ENCODE measurements around the gene LTBP3. TPM values are rescaled to one million over a fixed set of nuclear protein-coding genes. Genes with fewer than 3 reads are reported as not detected.

LTBP3 gene
- total RNA-seq, 2 experiments from 2014 or later = 35.5 to 36.3 TPM

DNA sequence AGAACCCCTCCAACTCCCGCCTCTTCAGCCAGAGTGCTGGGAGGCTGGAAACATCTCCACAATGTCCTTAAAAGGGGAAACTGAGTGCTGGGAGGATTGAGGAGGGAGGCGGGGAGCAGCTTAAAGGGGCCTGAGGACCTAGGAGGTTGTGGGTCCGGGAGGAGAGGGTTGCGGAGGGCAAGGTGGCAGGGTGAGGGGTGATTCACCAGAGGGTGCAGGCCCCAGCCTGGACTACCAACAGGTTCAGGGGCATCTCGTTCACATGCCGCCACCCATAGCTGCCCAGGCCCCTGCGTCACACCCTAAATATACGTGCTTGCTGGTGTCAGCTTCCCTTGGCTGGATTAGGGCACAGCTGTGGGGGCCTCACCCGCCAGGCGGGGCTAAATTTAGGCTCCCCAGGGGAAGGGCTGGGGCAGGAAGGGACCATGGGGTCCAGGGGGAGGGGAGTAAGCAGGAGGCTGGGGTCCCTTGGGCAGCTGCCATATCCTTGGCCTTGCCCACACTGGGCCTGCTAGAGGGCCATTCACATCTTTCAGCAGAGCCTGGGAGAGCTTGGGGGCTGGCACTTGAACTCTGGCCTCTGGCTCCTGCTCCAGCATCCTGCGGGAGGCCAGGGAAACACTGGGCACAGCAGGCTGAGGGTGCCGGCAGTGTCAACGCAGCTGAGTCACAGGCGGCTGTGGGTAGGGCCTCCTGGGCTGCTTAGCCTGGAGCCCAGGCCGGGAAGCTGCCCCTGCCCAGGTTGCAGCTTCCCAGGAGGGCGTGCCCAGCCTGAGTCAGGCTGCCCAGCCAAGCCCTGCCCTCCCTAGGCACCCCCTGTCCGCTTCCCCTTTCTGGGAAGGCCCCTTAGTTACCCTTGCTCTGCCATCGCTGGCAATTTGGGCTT is 19.0 kb upstream of the LTBP3 start:
- ChIA-PET CTCF (interaction anchor here (0.7 to 6.9 kb wide), 6 partner anchors 11 to 49 kb away, joined by 3 to 81 read pairs (median 11); partner anchors contain the start of genes MAP3K11 and PCNX3), POLR2A (interaction anchor here (0.5 to 4.0 kb wide), 7 partner anchors 10 to 281 kb away, joined by 3 to 46 read pairs (median 3); partner anchors contain the start of gene PCNX3)

- POLR2A ChIA-PET = interaction anchor here (0.6 to 4.0 kb wide), 9 partner anchors 7 to 81 kb away, joined by 3 to 46 read pairs (median 3); partner anchors contain the start of gene PCNX3
- CTCF ChIA-PET = interaction anchor here (0.7 to 6.9 kb wide), 7 partner anchors 12 to 49 kb away, joined by 3 to 81 read pairs (median 8); partner anchors contain the start of genes MAP3K11 and PCNX3
Observed at GRCh38 chr11:65576232-65576866, 18.2 kb upstream of the LTBP3 start.

DNA sequence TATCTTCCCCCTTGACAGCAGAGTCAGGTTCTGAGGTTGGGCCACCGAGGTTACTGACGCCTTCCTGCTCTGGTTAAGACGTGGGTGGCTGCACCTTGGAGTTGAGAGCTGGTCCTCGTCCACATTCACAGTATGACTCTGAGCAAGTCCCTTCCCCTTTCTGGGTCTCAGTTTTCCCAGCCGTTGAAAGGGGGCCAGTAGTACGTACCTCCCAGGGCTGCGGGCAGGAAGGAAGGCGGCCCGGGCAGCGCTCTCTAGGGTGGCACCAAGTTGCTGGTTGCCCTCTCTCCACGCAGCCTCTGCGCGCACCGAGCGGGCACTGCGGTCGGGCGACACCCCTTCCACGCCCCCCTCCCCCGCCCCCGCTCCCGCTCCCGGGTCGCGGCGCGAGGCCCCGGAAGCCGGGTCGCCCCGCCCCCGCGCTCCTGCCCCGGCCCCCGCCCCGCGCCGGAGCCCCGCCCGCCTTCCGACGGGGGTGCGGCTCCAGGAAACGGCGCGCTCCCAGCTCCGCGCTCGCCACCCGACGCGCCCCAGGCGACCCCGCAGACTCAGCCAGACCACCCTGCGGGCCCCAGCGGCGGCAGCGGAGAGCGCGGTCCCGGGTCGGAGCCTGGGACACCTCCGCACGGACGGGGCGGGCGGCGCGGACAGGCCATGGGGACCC is 17.5 kb upstream of the LTBP3 start, which contains the start of gene EHBP1L1:
Gene EHBP1L1 (plus strand): TSS at position 486 of the 664 bp plus-strand sequence. CDS start 250 bp downstream, outside the sequence.
- ChIA-PET POLR2A (interaction anchor here (0.6 to 4.0 kb wide), 11 partner anchors 8 to 80 kb away, joined by 3 to 46 read pairs (median 3); partner anchors contain the start of gene PCNX3), CTCF (interaction anchor here (0.5 to 6.9 kb wide), 8 partner anchors 13 to 1638 kb away, joined by 3 to 81 read pairs (median 6); partner anchors contain the start of genes MAP3K11 and PCNX3)

DNA sequence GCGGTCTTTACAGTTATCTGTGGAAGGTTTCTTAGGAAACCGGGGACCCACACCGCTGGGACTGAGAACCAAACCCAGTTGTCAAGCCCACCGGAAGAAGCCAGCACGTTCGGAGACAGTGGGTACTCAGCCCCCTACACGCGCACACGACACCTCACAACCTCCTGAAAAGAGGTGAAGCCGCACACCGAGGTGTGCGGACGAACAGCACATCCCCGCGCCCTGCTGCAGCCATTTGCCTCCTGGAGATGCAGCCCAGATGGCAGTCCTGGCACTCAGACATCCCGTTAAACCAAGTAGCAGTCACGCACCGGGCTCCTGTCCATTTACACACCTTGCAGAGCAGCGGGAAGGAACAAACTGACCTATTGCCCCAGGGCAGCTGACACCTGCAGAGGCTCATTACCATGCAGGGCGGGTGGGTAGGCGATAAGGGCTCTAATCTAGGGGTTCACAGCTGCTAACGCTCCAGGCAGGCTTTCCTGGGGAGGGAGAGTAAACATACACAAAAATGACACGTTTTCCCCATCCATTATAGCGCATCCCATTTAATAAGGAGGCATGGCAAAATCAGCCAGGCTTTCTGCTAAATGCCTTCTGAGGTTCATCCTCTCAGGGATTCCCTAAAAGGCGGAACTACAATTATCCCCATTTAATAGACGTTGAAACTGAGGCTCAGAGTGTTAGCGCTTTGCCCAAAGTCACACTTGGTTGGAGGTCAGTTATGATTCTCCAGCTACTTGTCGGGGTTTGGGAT is 16.8 kb upstream of the LTBP3 start:
- ChIA-PET POLR2A (interaction anchor here (0.7 to 4.0 kb wide), 8 partner anchors 9 to 40 kb away, joined by 3 to 46 read pairs (median 4); partner anchors contain the start of gene PCNX3), CTCF (interaction anchor here (0.8 to 6.9 kb wide), 5 partner anchors 13 to 73 kb away, joined by 3 to 81 read pairs (median 14); partner anchors contain the start of genes MAP3K11 and PCNX3)

GRCh38 chr11:65574109-65574810 is 16.1 kb upstream of the LTBP3 start:
- POLR2A ChIA-PET = interaction anchor here (1.1 kb wide), 1 partner anchor 19 kb away, joined by 3 read pairs; no protein-coding TSS in a partner anchor
- CTCF ChIA-PET = interaction anchor here (0.8 to 6.9 kb wide), 10 partner anchors 10 to 43 kb away, joined by 3 to 81 read pairs (median 6); partner anchors contain the start of gene KCNK7

GRCh38 chr11:65573391-65574079 is 15.4 kb upstream of the LTBP3 start:
- CTCF ChIA-PET = interaction anchor here (0.5 to 4.6 kb wide), 16 partner anchors 9 to 102 kb away, joined by 3 to 56 read pairs (median 4); partner anchors contain the start of genes KCNK7 and PCNX3

GRCh38 chr11:65572356-65573051 is 14.3 kb upstream of the LTBP3 start, which contains the start of gene FAM89B:
FAM89B (plus strand) TSS chr11:65572538; CDS start chr11:65572670, 132 bp downstream.
- CTCF ChIA-PET = interaction anchor here (1.0 to 4.6 kb wide), 15 partner anchors 8 to 42 kb away, joined by 3 to 56 read pairs (median 5); partner anchors contain the start of genes KCNK7 and PCNX3
- POLR2A ChIA-PET = interaction anchor here (0.5 to 2.8 kb wide), 14 partner anchors 16 to 316 kb away, joined by 3 to 14 read pairs (median 4); partner anchors contain the start of genes FIBP, MALAT1, MAP3K11 and MUS81

More at GRCh38 chr11:65573391-65574079, 15.4 kb upstream of the LTBP3 start:
- POLR2A ChIA-PET = interaction anchor here (0.6 to 2.8 kb wide), 8 partner anchors 15 to 286 kb away, joined by 3 to 14 read pairs (median 6); partner anchors contain the start of genes MAP3K11 and MUS81

GRCh38 chr11:65571940-65572339 is 13.8 kb upstream of the LTBP3 start:
- CTCF ChIA-PET = interaction anchor here (0.8 to 4.6 kb wide), 10 partner anchors 9 to 43 kb away, joined by 3 to 56 read pairs (median 7); partner anchors contain the start of gene KCNK7
- POLR2A ChIA-PET = interaction anchor here (0.5 to 2.8 kb wide), 7 partner anchors 15 to 316 kb away, joined by 3 to 14 read pairs (median 3); partner anchors contain the start of genes FIBP and MUS81

DNA sequence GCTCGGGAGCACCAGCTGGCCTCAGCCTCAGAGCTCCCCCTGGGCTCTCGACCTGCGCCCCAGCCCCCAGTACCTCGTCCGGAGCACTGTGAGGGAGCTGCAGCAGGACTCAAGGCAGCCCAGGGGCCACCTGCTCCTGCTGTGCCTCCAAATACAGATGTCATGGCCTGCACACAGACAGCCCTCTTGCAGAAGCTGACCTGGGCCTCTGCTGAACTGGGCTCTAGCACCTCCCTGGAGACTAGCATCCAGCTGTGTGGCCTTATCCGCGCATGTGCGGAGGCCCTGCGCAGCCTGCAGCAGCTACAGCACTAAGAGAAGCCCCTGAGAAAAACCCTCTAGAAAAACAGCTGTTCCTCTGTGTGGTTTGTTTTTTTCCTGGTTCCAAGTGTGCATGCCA is 13.3 kb upstream of the LTBP3 start:
- ChIA-PET POLR2A (interaction anchor here (0.7 to 2.8 kb wide), 4 partner anchors 17 to 317 kb away, joined by 3 to 14 read pairs (median 4); partner anchors contain the start of gene FIBP), CTCF (interaction anchor here (0.7 to 4.6 kb wide), 9 partner anchors 12 to 184 kb away, joined by 3 to 56 read pairs (median 7); partner anchors contain the start of gene KCNK7)

- POLR2A ChIA-PET = interaction anchor here (0.8 to 1.2 kb wide), 6 partner anchors 43 to 321 kb away, joined by 3 to 4 read pairs (median 3); partner anchors contain the start of genes NEAT1 and POLA2
- CTCF ChIA-PET = interaction anchor here (0.7 to 4.6 kb wide), 12 partner anchors 12 to 45 kb away, joined by 3 to 56 read pairs (median 5); partner anchors contain the start of genes LTBP3 and PCNX3
Observed at GRCh38 chr11:65569973-65570918, 12.1 kb upstream of the LTBP3 start, which contains the start of gene ZNRD2. ZNRD2 (plus strand) TSS chr11:65570477; CDS start chr11:65570492, 15 bp downstream.

GRCh38 chr11:65569164-65569972 is 11.2 kb upstream of the LTBP3 start:
- ChIA-PET POLR2A (interaction anchor here (1.0 to 1.2 kb wide), 4 partner anchors 43 to 308 kb away, joined by 3 to 4 read pairs (median 4); partner anchors contain the start of genes NEAT1 and POLA2), CTCF (interaction anchor here (0.8 to 4.6 kb wide), 7 partner anchors 11 to 46 kb away, joined by 3 to 56 read pairs (median 5); partner anchors contain the start of genes LTBP3 and PCNX3)

GRCh38 chr11:65565624-65566453 is 7.7 kb upstream of the LTBP3 start:
- ChIA-PET POLR2A (interaction anchor here (0.6 to 1.5 kb wide), 13 partner anchors 10 to 304 kb away, joined by 3 to 11 read pairs (median 5); partner anchors contain the start of genes DPF2, EHBP1L1, MALAT1 and NEAT1), CTCF (interaction anchor here (0.6 to 3.3 kb wide), 12 partner anchors 7 to 72 kb away, joined by 3 to 18 read pairs (median 4); partner anchors contain the start of genes FAM89B, SCYL1 and SIPA1)

All from activated CD8-positive, alpha-beta memory T cell treated with anti-CD3 and anti-CD28 coated beads for 36 hours (primary cell).